HG03066 (cell line): Measurements from ENCODE around the gene PDE4D.
"Not testable (repeated sequence)": the region's sequence is repeated elsewhere in the genome, so short reads cannot be mapped to it uniquely, and the experiment has no call there.

Experiments used
- ATAC-seq: cut with Tn5 transposase; IDR thresholded peaks from one replicate; pipeline ENCODE4 v1.9.1; 2021; ENCODE audit warnings: low read depth; ENCODE audit not compliant: unreplicated experiment

PDE4D gene

GRCh38 chr5:59748036-59748663, 145.4 kb downstream of the PDE4D start:
- not testable (repeated sequence) for ATAC-seq

GRCh38 chr5:59746241-59746765, 147.2 kb downstream of the PDE4D start:
- no peak for ATAC-seq

- no peak for ATAC-seq
Measured at GRCh38 chr5:59745415-59745863, 148.1 kb downstream of the PDE4D start.

- ATAC-seq = no peak
Measured at GRCh38 chr5:59744531-59744992, 149.0 kb downstream of the PDE4D start.

GRCh38 chr5:59741599-59741998, 151.9 kb downstream of the PDE4D start:
- no peak for ATAC-seq

GRCh38 chr5:59738024-59738423, 155.5 kb downstream of the PDE4D start:
- ATAC-seq = no peak

- ATAC-seq = no peak
Measured at GRCh38 chr5:59732806-59733205, 160.7 kb downstream of the PDE4D start.

- ATAC-seq = no peak
Measured at GRCh38 chr5:59732301-59732700, 161.2 kb downstream of the PDE4D start.

- no peak for ATAC-seq
Measured at GRCh38 chr5:59731809-59732208, 161.7 kb downstream of the PDE4D start.

- ATAC-seq = no peak
Measured at GRCh38 chr5:59729820-59730219, 163.7 kb downstream of the PDE4D start.

GRCh38 chr5:59729357-59729756, 164.2 kb downstream of the PDE4D start:
- no peak for ATAC-seq

- ATAC-seq = no peak
Measured at GRCh38 chr5:59728356-59728755, 165.2 kb downstream of the PDE4D start.

- no peak for ATAC-seq
Measured at GRCh38 chr5:59727186-59727585, 166.3 kb downstream of the PDE4D start.

- no peak for ATAC-seq
Measured at GRCh38 chr5:59725392-59725767, 168.1 kb downstream of the PDE4D start.

- peak; percentile 80 for ATAC-seq
Measured at GRCh38 chr5:59724482-59725391, 168.8 kb downstream of the PDE4D start.

- no peak for ATAC-seq
Measured at GRCh38 chr5:59722874-59723273, 170.7 kb downstream of the PDE4D start.

GRCh38 chr5:59721741-59722140, 171.8 kb downstream of the PDE4D start:
- ATAC-seq = no peak

- no peak for ATAC-seq
Measured at GRCh38 chr5:59720063-59720462, 173.5 kb downstream of the PDE4D start.

GRCh38 chr5:59716966-59717500, 176.5 kb downstream of the PDE4D start:
- no peak for ATAC-seq

- ATAC-seq = no peak
Measured at GRCh38 chr5:59716029-59716428, 177.5 kb downstream of the PDE4D start.

GRCh38 chr5:59715228-59715627, 178.3 kb downstream of the PDE4D start:
- no peak for ATAC-seq
